ENCODE data around the gene NAPB.

GRCh38 chr20:23386304-23387117 is 34.8 kb downstream of the NAPB start:
- TF ChIP-seq, protein P1, sequence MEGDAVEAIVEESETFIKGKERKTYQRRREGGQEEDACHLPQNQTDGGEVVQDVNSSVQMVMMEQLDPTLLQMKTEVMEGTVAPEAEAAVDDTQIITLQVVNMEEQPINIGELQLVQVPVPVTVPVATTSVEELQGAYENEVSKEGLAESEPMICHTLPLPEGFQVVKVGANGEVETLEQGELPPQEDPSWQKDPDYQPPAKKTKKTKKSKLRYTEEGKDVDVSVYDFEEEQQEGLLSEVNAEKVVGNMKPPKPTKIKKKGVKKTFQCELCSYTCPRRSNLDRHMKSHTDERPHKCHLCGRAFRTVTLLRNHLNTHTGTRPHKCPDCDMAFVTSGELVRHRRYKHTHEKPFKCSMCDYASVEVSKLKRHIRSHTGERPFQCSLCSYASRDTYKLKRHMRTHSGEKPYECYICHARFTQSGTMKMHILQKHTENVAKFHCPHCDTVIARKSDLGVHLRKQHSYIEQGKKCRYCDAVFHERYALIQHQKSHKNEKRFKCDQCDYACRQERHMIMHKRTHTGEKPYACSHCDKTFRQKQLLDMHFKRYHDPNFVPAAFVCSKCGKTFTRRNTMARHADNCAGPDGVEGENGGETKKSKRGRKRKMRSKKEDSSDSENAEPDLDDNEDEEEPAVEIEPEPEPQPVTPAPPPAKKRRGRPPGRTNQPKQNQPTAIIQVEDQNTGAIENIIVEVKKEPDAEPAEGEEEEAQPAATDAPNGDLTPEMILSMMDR (IDR thresholded peaks at IDR 0.05; ENCODE audit: low read depth, low read length) = no peak
- no peak for TF ChIP-seq POLR2A (IDR thresholded peaks at IDR 0.05; ENCODE audit: extremely low read depth, insufficient read length)
